ENCODE data around the gene ADAMTS2.

Gene ADAMTS2

GRCh38 chr5:179120951-179121666 is 224.2 kb downstream of the ADAMTS2 start:
- H2BK120ac ChIP-seq (ENCODE audit: low read depth, low read length), result no peak overlapping the region
- H2BK15ac ChIP-seq (replicated peaks; ENCODE audit: low read depth), result no peak overlapping the region
- no peak overlapping the region for H2AK5ac ChIP-seq (ENCODE audit: low read length)
- H3K4me1 ChIP-seq (ENCODE audit: control insufficient read depth, low read depth, low read length), result no peaks in the 10 kb centered on the region
- H3K27me3 ChIP-seq (ENCODE audit: insufficient read depth, low read length, poor library complexity), result no peaks in the 10 kb centered on the region
- WGBS (ENCODE audit: extremely low coverage, insufficient coverage, low lambda C conversion rate), result no CpG with 5 or more reads among the region's 75 CpGs
- no peak overlapping the region for H3K23ac ChIP-seq (ENCODE audit: low read length)
- no peak overlapping the region for H3K4me2 ChIP-seq (ENCODE audit: low read length)
- no peak overlapping the region for H3K4ac ChIP-seq (ENCODE audit: low read depth, low read length)
- H3K36me3 ChIP-seq (ENCODE audit: control insufficient read depth, insufficient read depth, low read length), result no peaks in the 10 kb centered on the region
- H4K5ac ChIP-seq (ENCODE audit: low read length), result no peak overlapping the region
- no peaks in the 10 kb centered on the region for H3K79me1 ChIP-seq (ENCODE audit: low read length)
- no peaks in the 10 kb centered on the region for H3K79me2 ChIP-seq (ENCODE audit: control insufficient read depth, insufficient read depth, low read length)
- no peak overlapping the region for H3K4me3 ChIP-seq (ENCODE audit: low read length)
- no peak overlapping the region for H3K56ac ChIP-seq (ENCODE audit: low read length)
- no peak overlapping the region for H3K27ac ChIP-seq (ENCODE audit: low read depth, low read length)
- H3K9ac ChIP-seq (ENCODE audit: low read length), result no peak overlapping the region
- no peak for DNase-seq
- no peak overlapping the region for H3K18ac ChIP-seq (ENCODE audit: low read length)
- no peak overlapping the region for H2BK5ac ChIP-seq (ENCODE audit: low read length)
- H4K8ac ChIP-seq (ENCODE audit: low read depth, low read length), result no peak overlapping the region

- H2BK5ac ChIP-seq (ENCODE audit: low read length), result no peak overlapping the region
- no peak overlapping the region for H3K23ac ChIP-seq (ENCODE audit: low read length)
- no peak overlapping the region for H3K27ac ChIP-seq (ENCODE audit: low read depth, low read length)
- H3K56ac ChIP-seq (ENCODE audit: low read length), result no peak overlapping the region
- no peak overlapping the region for H2AK5ac ChIP-seq (ENCODE audit: low read length)
- no peak overlapping the region for H2BK15ac ChIP-seq (replicated peaks; ENCODE audit: low read depth)
- H3K27me3 ChIP-seq (ENCODE audit: insufficient read depth, low read length, poor library complexity), result no peaks in the 10 kb centered on the region
- H3K9ac ChIP-seq (ENCODE audit: low read length), result no peak overlapping the region
- no peak for DNase-seq
- H3K18ac ChIP-seq (ENCODE audit: low read length), result no peak overlapping the region
- H3K79me2 ChIP-seq (ENCODE audit: control insufficient read depth, insufficient read depth, low read length), result no peaks in the 10 kb centered on the region
- no peaks in the 10 kb centered on the region for H3K79me1 ChIP-seq (ENCODE audit: low read length)
- H3K4me3 ChIP-seq (ENCODE audit: low read length), result no peak overlapping the region
- H3K4me2 ChIP-seq (ENCODE audit: low read length), result no peak overlapping the region
- no CpG with 5 or more reads among the region's 35 CpGs for WGBS (ENCODE audit: extremely low coverage, insufficient coverage, low lambda C conversion rate)
- no peak overlapping the region for H2BK120ac ChIP-seq (ENCODE audit: low read depth, low read length)
- H3K4me1 ChIP-seq (ENCODE audit: control insufficient read depth, low read depth, low read length), result no peaks in the 10 kb centered on the region
- no peak overlapping the region for H3K4ac ChIP-seq (ENCODE audit: low read depth, low read length)
- no peaks in the 10 kb centered on the region for H3K36me3 ChIP-seq (ENCODE audit: control insufficient read depth, insufficient read depth, low read length)
- H4K5ac ChIP-seq (ENCODE audit: low read length), result no peak overlapping the region
- H4K8ac ChIP-seq (ENCODE audit: low read depth, low read length), result no peak overlapping the region
These were observed 224.8 kb downstream of the ADAMTS2 start for GRCh38 chr5:179120421-179120861.

- H4K8ac ChIP-seq (ENCODE audit: low read depth, low read length), result no peak overlapping the region
- H3K4me1 ChIP-seq (ENCODE audit: control insufficient read depth, low read depth, low read length), result no peaks in the 10 kb centered on the region
- H3K79me1 ChIP-seq (ENCODE audit: low read length), result no peaks in the 10 kb centered on the region
- H2BK5ac ChIP-seq (ENCODE audit: low read length), result no peak overlapping the region
- no peak overlapping the region for H2BK120ac ChIP-seq (ENCODE audit: low read depth, low read length)
- no peaks in the 10 kb centered on the region for H3K27me3 ChIP-seq (ENCODE audit: insufficient read depth, low read length, poor library complexity)
- H3K56ac ChIP-seq (ENCODE audit: low read length), result no peak overlapping the region
- no peak overlapping the region for H3K4ac ChIP-seq (ENCODE audit: low read depth, low read length)
- no peak overlapping the region for H2BK15ac ChIP-seq (replicated peaks; ENCODE audit: low read depth)
- no peaks in the 10 kb centered on the region for H3K36me3 ChIP-seq (ENCODE audit: control insufficient read depth, insufficient read depth, low read length)
- no peak overlapping the region for H2AK5ac ChIP-seq (ENCODE audit: low read length)
- WGBS (ENCODE audit: extremely low coverage, insufficient coverage, low lambda C conversion rate), result no CpG with 5 or more reads among the region's 15 CpGs
- no peak overlapping the region for H3K18ac ChIP-seq (ENCODE audit: low read length)
- no peak overlapping the region for H3K27ac ChIP-seq (ENCODE audit: low read depth, low read length)
- H3K4me3 ChIP-seq (ENCODE audit: low read length), result no peak overlapping the region
- no peak overlapping the region for H3K9ac ChIP-seq (ENCODE audit: low read length)
- H3K4me2 ChIP-seq (ENCODE audit: low read length), result no peak overlapping the region
- no peaks in the 10 kb centered on the region for H3K79me2 ChIP-seq (ENCODE audit: control insufficient read depth, insufficient read depth, low read length)
- no peak overlapping the region for H3K23ac ChIP-seq (ENCODE audit: low read length)
- H4K5ac ChIP-seq (ENCODE audit: low read length), result no peak overlapping the region
- no peak for DNase-seq
These were observed 225.7 kb downstream of the ADAMTS2 start for GRCh38 chr5:179119415-179120170.

GRCh38 chr5:179118756-179119414 is 226.4 kb downstream of the ADAMTS2 start:
- Histone ChIP-seq H3K9ac (ENCODE audit: low read length) (no peak overlapping the region), H2BK120ac (ENCODE audit: low read depth, low read length) (no peak overlapping the region), H3K18ac (ENCODE audit: low read length) (no peak overlapping the region), H4K8ac (ENCODE audit: low read depth, low read length) (no peak overlapping the region), H3K27me3 (ENCODE audit: insufficient read depth, low read length, poor library complexity) (no peaks in the 10 kb centered on the region), H3K23ac (ENCODE audit: low read length) (no peak overlapping the region), H3K79me2 (ENCODE audit: control insufficient read depth, insufficient read depth, low read length) (no peaks in the 10 kb centered on the region), H3K36me3 (ENCODE audit: control insufficient read depth, insufficient read depth, low read length) (no peaks in the 10 kb centered on the region), H3K4ac (ENCODE audit: low read depth, low read length) (no peak overlapping the region), H2BK5ac (ENCODE audit: low read length) (no peak overlapping the region), H2BK15ac (replicated peaks; ENCODE audit: low read depth) (no peak overlapping the region), H2AK5ac (ENCODE audit: low read length) (no peak overlapping the region), H3K56ac (ENCODE audit: low read length) (no peak overlapping the region), H4K5ac (ENCODE audit: low read length) (no peak overlapping the region), H3K4me3 (ENCODE audit: low read length) (no peak overlapping the region), H3K79me1 (ENCODE audit: low read length) (no peaks in the 10 kb centered on the region), H3K27ac (ENCODE audit: low read depth, low read length) (no peak overlapping the region), H3K4me2 (ENCODE audit: low read length) (no peak overlapping the region), H3K4me1 (ENCODE audit: control insufficient read depth, low read depth, low read length) (no peaks in the 10 kb centered on the region)
- no peak for DNase-seq
- no CpG with 5 or more reads among the region's 10 CpGs for WGBS (ENCODE audit: extremely low coverage, insufficient coverage, low lambda C conversion rate)

- Histone ChIP-seq H4K5ac (ENCODE audit: low read length) (no peak overlapping the region), H3K27ac (ENCODE audit: low read depth, low read length) (no peak overlapping the region), H3K79me1 (ENCODE audit: low read length) (no peaks in the 10 kb centered on the region), H3K27me3 (ENCODE audit: insufficient read depth, low read length, poor library complexity) (no peaks in the 10 kb centered on the region), H3K4me1 (ENCODE audit: control insufficient read depth, low read depth, low read length) (no peaks in the 10 kb centered on the region), H2BK120ac (ENCODE audit: low read depth, low read length) (no peak overlapping the region), H3K56ac (ENCODE audit: low read length) (no peak overlapping the region), H3K36me3 (ENCODE audit: control insufficient read depth, insufficient read depth, low read length) (no peaks in the 10 kb centered on the region), H3K79me2 (ENCODE audit: control insufficient read depth, insufficient read depth, low read length) (no peaks in the 10 kb centered on the region), H3K23ac (ENCODE audit: low read length) (no peak overlapping the region), H3K9ac (ENCODE audit: low read length) (no peak overlapping the region), H3K4ac (ENCODE audit: low read depth, low read length) (no peak overlapping the region), H3K4me3 (ENCODE audit: low read length) (no peak overlapping the region), H2AK5ac (ENCODE audit: low read length) (no peak overlapping the region), H4K8ac (ENCODE audit: low read depth, low read length) (no peak overlapping the region), H2BK5ac (ENCODE audit: low read length) (no peak overlapping the region), H2BK15ac (replicated peaks; ENCODE audit: low read depth) (no peak overlapping the region), H3K18ac (ENCODE audit: low read length) (no peak overlapping the region), H3K4me2 (ENCODE audit: low read length) (no peak overlapping the region)
- WGBS (ENCODE audit: extremely low coverage, insufficient coverage, low lambda C conversion rate), result no CpG with 5 or more reads among the region's 4 CpGs
- DNase-seq, result no peak
These were observed 226.9 kb downstream of the ADAMTS2 start for GRCh38 chr5:179118338-179118737.
